ENCODE data around the gene ASXL1. TPM values are rescaled to one million over a fixed set of nuclear protein-coding genes. Genes with fewer than 3 reads are reported as not detected.

ASXL1 gene
- total RNA-seq, 1 experiment from 2014 or later: 69.9 TPM

GRCh38 chr20:32477594-32478512 is 119.7 kb downstream of the ASXL1 start:
- no peak for TF ChIP-seq CTCF (IDR thresholded peaks at IDR 0.05; ENCODE audit: unreplicated experiment)
- Mint-ChIP-seq H3K27me3 (ENCODE audit: insufficient read depth, unreplicated experiment) (no peaks in the 10 kb centered on the region), H3K27ac (ENCODE audit: low read depth, unreplicated experiment) (no peak overlapping the region), H3K4me3 (ENCODE audit: unreplicated experiment) (no peak overlapping the region), H3K4me1 (ENCODE audit: insufficient read depth, unreplicated experiment) (peaks cover 18% of the 10 kb centered on the region), H3K9me3 (ENCODE audit: unreplicated experiment) (no peaks in the 10 kb centered on the region), H3K36me3 (ENCODE audit: insufficient read depth, unreplicated experiment) (no peaks in the 10 kb centered on the region)
- POLR2A ChIA-PET: no interaction called here
- CTCF ChIA-PET: interaction anchor here (0.5 kb wide), 1 partner anchor 487 kb away, joined by 5 read pairs; no protein-coding TSS in a partner anchor
- BruUV-seq (replicated peaks): no TSS peak
- intact Hi-C loops (cut with micrococcal nuclease): no loop called here
- no peak for DNase-seq (ENCODE audit: unreplicated experiment)

GRCh38 chr20:32478576-32478975 is 120.4 kb downstream of the ASXL1 start:
- no TSS peak for BruUV-seq (replicated peaks)

GRCh38 chr20:32479012-32479411 is 120.9 kb downstream of the ASXL1 start:
- Mint-ChIP-seq H3K36me3 (ENCODE audit: insufficient read depth, unreplicated experiment) (no peaks in the 10 kb centered on the region), H3K4me1 (ENCODE audit: insufficient read depth, unreplicated experiment) (peaks cover 18% of the 10 kb centered on the region), H3K27me3 (ENCODE audit: insufficient read depth, unreplicated experiment) (no peaks in the 10 kb centered on the region), H3K4me3 (ENCODE audit: unreplicated experiment) (no peak overlapping the region), H3K27ac (ENCODE audit: low read depth, unreplicated experiment) (no peak overlapping the region), H3K9me3 (ENCODE audit: unreplicated experiment) (no peaks in the 10 kb centered on the region)
- BruUV-seq (replicated peaks): no TSS peak
- ChIA-PET CTCF (no interaction called here), POLR2A (no interaction called here)
- no peak for DNase-seq (ENCODE audit: unreplicated experiment)
- intact Hi-C loops (cut with micrococcal nuclease): no loop called here
- no peak for TF ChIP-seq CTCF (IDR thresholded peaks at IDR 0.05; ENCODE audit: unreplicated experiment)

More at GRCh38 chr20:32478576-32478975, 120.4 kb downstream of the ASXL1 start:
- no peaks in the 10 kb centered on the region for H3K36me3 Mint-ChIP-seq (ENCODE audit: insufficient read depth, unreplicated experiment)
- TF ChIP-seq CTCF (IDR thresholded peaks at IDR 0.05; ENCODE audit: unreplicated experiment): no peak
- H3K4me3 Mint-ChIP-seq (ENCODE audit: unreplicated experiment): no peak overlapping the region
- H3K27ac Mint-ChIP-seq (ENCODE audit: low read depth, unreplicated experiment): no peak overlapping the region
- ChIA-PET POLR2A (no interaction called here), CTCF (no interaction called here)
- no peaks in the 10 kb centered on the region for H3K9me3 Mint-ChIP-seq (ENCODE audit: unreplicated experiment)
- no peaks in the 10 kb centered on the region for H3K27me3 Mint-ChIP-seq (ENCODE audit: insufficient read depth, unreplicated experiment)
- intact Hi-C loops (cut with micrococcal nuclease): no loop called here
- H3K4me1 Mint-ChIP-seq (ENCODE audit: insufficient read depth, unreplicated experiment): peaks cover 18% of the 10 kb centered on the region
- no peak for DNase-seq (ENCODE audit: unreplicated experiment)

- BruUV-seq (replicated peaks): no TSS peak
- H3K27ac Mint-ChIP-seq (ENCODE audit: low read depth, unreplicated experiment): no peak overlapping the region
- POLR2A ChIA-PET: no interaction called here
- H3K9me3 Mint-ChIP-seq (ENCODE audit: unreplicated experiment): no peaks in the 10 kb centered on the region
- peaks cover 18% of the 10 kb centered on the region for H3K4me1 Mint-ChIP-seq (ENCODE audit: insufficient read depth, unreplicated experiment)
- CTCF ChIA-PET: interaction anchor here (0.7 to 0.8 kb wide), 2 partner anchors 9 to 48 kb away, joined by 3 read pairs; no protein-coding TSS in a partner anchor
- TF ChIP-seq CTCF (IDR thresholded peaks at IDR 0.05; ENCODE audit: unreplicated experiment): no peak
- intact Hi-C loops (cut with micrococcal nuclease): no loop called here
- no peaks in the 10 kb centered on the region for H3K27me3 Mint-ChIP-seq (ENCODE audit: insufficient read depth, unreplicated experiment)
- H3K4me3 Mint-ChIP-seq (ENCODE audit: unreplicated experiment): no peak overlapping the region
- no peaks in the 10 kb centered on the region for H3K36me3 Mint-ChIP-seq (ENCODE audit: insufficient read depth, unreplicated experiment)
- no peak for DNase-seq (ENCODE audit: unreplicated experiment)
Measured at GRCh38 chr20:32479697-32480171, 121.6 kb downstream of the ASXL1 start.
